ENCODE results near the gene GAD1. TPM values are rescaled to one million over a fixed set of nuclear protein-coding genes. Genes with fewer than 3 reads are reported as not detected.

GAD1 gene
- total and polyA plus RNA-seq, 2 donors = 1.0 to 4.2 TPM

DNA sequence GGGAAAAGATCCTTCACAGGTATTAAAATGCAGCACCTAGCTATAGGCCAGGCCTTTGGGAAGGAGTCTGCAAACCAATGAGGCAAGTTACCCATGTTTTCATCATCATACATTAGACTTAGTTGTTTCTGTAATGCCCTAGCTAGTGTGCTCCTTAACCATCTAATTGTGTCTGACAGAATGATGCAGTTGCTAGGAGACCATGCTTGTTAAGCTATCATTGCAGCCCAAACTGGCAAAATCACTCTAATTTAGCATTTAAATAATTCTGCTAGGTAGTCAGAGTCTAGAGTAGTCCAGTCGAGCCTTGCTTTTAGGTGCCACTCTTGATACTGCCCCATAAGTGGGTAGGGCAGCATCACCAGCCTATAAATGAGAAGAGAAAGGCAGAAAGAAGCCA is 34.9 kb downstream of the GAD1 start:
- Histone ChIP-seq H3K27ac (ENCODE audit: low read depth in 1 of 2, low read length in 1 of 2) (no peak overlapping the region), H3K36me3 (ENCODE audit: control insufficient read depth in 2 of 2, insufficient read depth in 2 of 2, low read length in 1 of 2) (no peaks in the 10 kb centered on the region), H3K4me3 (ENCODE audit: low read length in 2 of 2) (no peak overlapping the region), H3K4me1 (ENCODE audit: control insufficient read depth in 2 of 2, insufficient read depth in 2 of 2, low read length in 2 of 2) (no peaks in the 10 kb centered on the region), H3K9me3 (ENCODE audit: control insufficient read depth in 2 of 2, insufficient read depth in 1 of 2, low read length in 1 of 2) (no peaks in the 10 kb centered on the region), H3K27me3 (ENCODE audit: control insufficient read depth in 2 of 2, insufficient read depth in 1 of 2, low read length in 1 of 2) (no peaks in the 10 kb centered on the region)
- WGBS = 97% methylated on average over 1 of the region's 1 CpG
- no peak for DNase-seq (ENCODE audit: low read depth in 6 of 9, low spot score in 9 of 9)

GRCh38 chr2:170856066-170856465 is 39.4 kb downstream of the GAD1 start:
- no peak overlapping the region for H3K4me3 ChIP-seq (ENCODE audit: low read length in 2 of 2)
- no peaks in the 10 kb centered on the region for H3K4me1 ChIP-seq (ENCODE audit: control insufficient read depth in 2 of 2, insufficient read depth in 2 of 2, low read length in 2 of 2)
- H3K27ac ChIP-seq (ENCODE audit: low read depth in 1 of 2, low read length in 1 of 2) = no peak overlapping the region
- no peak for DNase-seq (ENCODE audit: low read depth in 6 of 9, low spot score in 9 of 9)
- H3K27me3 ChIP-seq (ENCODE audit: control insufficient read depth in 2 of 2, insufficient read depth in 1 of 2, low read length in 1 of 2) = no peaks in the 10 kb centered on the region
- WGBS = 94% methylated on average over 1 of the region's 1 CpG
- H3K9me3 ChIP-seq (ENCODE audit: control insufficient read depth in 2 of 2, insufficient read depth in 1 of 2, low read length in 1 of 2) = no peaks in the 10 kb centered on the region
- no peaks in the 10 kb centered on the region for H3K36me3 ChIP-seq (ENCODE audit: control insufficient read depth in 2 of 2, insufficient read depth in 2 of 2, low read length in 1 of 2)

DNA sequence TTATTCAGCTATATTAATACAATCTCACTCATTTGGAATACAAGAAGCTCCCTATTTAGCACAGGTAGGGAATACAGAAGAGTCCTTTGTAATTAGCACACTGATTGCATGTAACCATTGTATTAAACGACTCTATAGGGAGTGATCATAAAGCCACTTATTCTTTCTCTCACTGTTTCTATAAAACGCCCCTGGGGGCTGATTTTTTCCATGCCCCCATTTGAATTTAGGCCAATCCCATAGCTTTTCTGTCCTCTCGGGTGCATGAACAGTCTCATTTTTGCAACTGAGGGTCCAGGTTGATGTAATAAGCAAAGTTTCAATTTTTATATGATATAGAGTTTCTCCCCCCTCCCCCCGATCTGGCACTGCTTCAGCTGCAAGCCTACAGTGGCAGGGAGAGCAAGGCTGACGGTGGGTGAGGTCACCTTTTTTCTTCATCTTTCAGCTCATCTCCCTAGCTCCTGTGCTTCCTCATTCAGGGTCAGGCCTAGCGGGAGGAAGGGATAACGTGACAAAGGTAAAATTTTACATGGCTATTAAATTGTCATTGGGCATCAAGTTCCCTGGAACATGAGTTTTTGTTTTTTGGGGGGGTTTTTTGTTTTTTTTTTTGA is 45.7 kb downstream of the GAD1 start:
- WGBS = 84% methylated on average over 7 of the region's 7 CpGs
- Histone ChIP-seq H3K36me3 (ENCODE audit: control insufficient read depth in 2 of 2, insufficient read depth in 2 of 2, low read length in 1 of 2) (no peaks in the 10 kb centered on the region), H3K27ac (ENCODE audit: low read depth in 1 of 2, low read length in 1 of 2) (no peak overlapping the region), H3K9me3 (ENCODE audit: control insufficient read depth in 2 of 2, insufficient read depth in 1 of 2, low read length in 1 of 2) (no peaks in the 10 kb centered on the region), H3K4me3 (ENCODE audit: low read length in 2 of 2) (no peak overlapping the region), H3K27me3 (ENCODE audit: control insufficient read depth in 2 of 2, insufficient read depth in 1 of 2, low read length in 1 of 2) (no peaks in the 10 kb centered on the region), H3K4me1 (ENCODE audit: control insufficient read depth in 2 of 2, insufficient read depth in 2 of 2, low read length in 2 of 2) (no peaks in the 10 kb centered on the region)
- DNase-seq (ENCODE audit: low read depth in 6 of 9, low spot score in 9 of 9) = no peak

- no peaks in the 10 kb centered on the region for H3K9me3 ChIP-seq (ENCODE audit: control insufficient read depth in 2 of 2, insufficient read depth in 1 of 2, low read length in 1 of 2)
- no peak overlapping the region for H3K27ac ChIP-seq (ENCODE audit: low read depth in 1 of 2, low read length in 1 of 2)
- 94% methylated on average over 4 of the region's 4 CpGs for WGBS
These were observed 46.4 kb downstream of the GAD1 start for GRCh38 chr2:170863087-170863486.

GRCh38 chr2:170869036-170869435 is 52.3 kb downstream of the GAD1 start:
- no peaks in the 10 kb centered on the region for H3K27me3 ChIP-seq (ENCODE audit: control insufficient read depth in 2 of 2, insufficient read depth in 1 of 2, low read length in 1 of 2)
- H3K4me1 ChIP-seq (ENCODE audit: control insufficient read depth in 2 of 2, insufficient read depth in 2 of 2, low read length in 2 of 2) = peaks cover 0 to 11% of the 10 kb centered on the region in 2 donors
- no peak overlapping the region for H3K4me3 ChIP-seq (ENCODE audit: low read length in 2 of 2)
- no peak for DNase-seq (ENCODE audit: low read depth in 6 of 9, low spot score in 9 of 9)
- WGBS = 75% methylated on average over 1 of the region's 1 CpG
- H3K36me3 ChIP-seq (ENCODE audit: control insufficient read depth in 2 of 2, insufficient read depth in 2 of 2, low read length in 1 of 2) = no peaks in the 10 kb centered on the region
- no peaks in the 10 kb centered on the region for H3K9me3 ChIP-seq (ENCODE audit: control insufficient read depth in 2 of 2, insufficient read depth in 1 of 2, low read length in 1 of 2)
- no peak overlapping the region for H3K27ac ChIP-seq (ENCODE audit: low read depth in 1 of 2, low read length in 1 of 2)

More at GRCh38 chr2:170863087-170863486, 46.4 kb downstream of the GAD1 start:
- Histone ChIP-seq H3K27me3 (ENCODE audit: control insufficient read depth in 2 of 2, insufficient read depth in 1 of 2, low read length in 1 of 2) (no peaks in the 10 kb centered on the region), H3K4me1 (ENCODE audit: control insufficient read depth in 2 of 2, insufficient read depth in 2 of 2, low read length in 2 of 2) (no peaks in the 10 kb centered on the region), H3K36me3 (ENCODE audit: control insufficient read depth in 2 of 2, insufficient read depth in 2 of 2, low read length in 1 of 2) (no peaks in the 10 kb centered on the region), H3K4me3 (ENCODE audit: low read length in 2 of 2) (no peak overlapping the region)
- no peak for DNase-seq (ENCODE audit: low read depth in 6 of 9, low spot score in 9 of 9)

DNA sequence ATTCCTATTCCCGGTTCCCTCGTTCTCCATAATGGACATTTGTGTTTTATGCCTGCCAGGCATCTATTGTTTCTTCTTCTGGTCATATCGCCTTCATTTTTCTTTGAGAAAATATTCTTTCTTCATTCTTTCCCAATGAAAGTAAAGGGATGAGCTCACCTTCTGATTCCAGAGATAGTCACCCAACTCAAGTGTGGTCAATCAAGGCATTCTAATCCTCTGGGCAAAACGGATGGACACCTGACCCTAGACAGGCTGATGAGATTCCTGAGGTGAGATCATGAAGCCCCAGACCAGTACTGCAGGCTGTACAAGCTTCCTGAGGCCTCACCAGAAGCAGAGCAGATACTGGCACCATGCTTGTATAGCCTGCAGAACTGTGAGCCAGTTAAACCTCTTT is 52.8 kb downstream of the GAD1 start:
- H3K27me3 ChIP-seq (ENCODE audit: control insufficient read depth in 2 of 2, insufficient read depth in 1 of 2, low read length in 1 of 2) = no peaks in the 10 kb centered on the region
- DNase-seq (ENCODE audit: low read depth in 6 of 9, low spot score in 9 of 9) = no peak
- peaks cover 0 to 11% of the 10 kb centered on the region in 2 donors for H3K4me1 ChIP-seq (ENCODE audit: control insufficient read depth in 2 of 2, insufficient read depth in 2 of 2, low read length in 2 of 2)
- no peaks in the 10 kb centered on the region for H3K9me3 ChIP-seq (ENCODE audit: control insufficient read depth in 2 of 2, insufficient read depth in 1 of 2, low read length in 1 of 2)
- no peak overlapping the region for H3K4me3 ChIP-seq (ENCODE audit: low read length in 2 of 2)
- H3K36me3 ChIP-seq (ENCODE audit: control insufficient read depth in 2 of 2, insufficient read depth in 2 of 2, low read length in 1 of 2) = no peaks in the 10 kb centered on the region
- no peak overlapping the region for H3K27ac ChIP-seq (ENCODE audit: low read depth in 1 of 2, low read length in 1 of 2)
- WGBS = 95% methylated on average over 4 of the region's 4 CpGs

- H3K9me3 ChIP-seq (ENCODE audit: control insufficient read depth in 2 of 2, insufficient read depth in 1 of 2, low read length in 1 of 2) = no peaks in the 10 kb centered on the region
- no peaks in the 10 kb centered on the region for H3K27me3 ChIP-seq (ENCODE audit: control insufficient read depth in 2 of 2, insufficient read depth in 1 of 2, low read length in 1 of 2)
- peak overlapping the region in 1 of 2 donors; percentile 26 for H3K4me3 ChIP-seq (ENCODE audit: low read length in 2 of 2)
- peaks cover 0 to 11% of the 10 kb centered on the region in 2 donors for H3K4me1 ChIP-seq (ENCODE audit: control insufficient read depth in 2 of 2, insufficient read depth in 2 of 2, low read length in 2 of 2)
- peak overlapping the region in 1 of 2 donors; percentile 55 for H3K27ac ChIP-seq (ENCODE audit: low read depth in 1 of 2, low read length in 1 of 2)
- DNase-seq (ENCODE audit: low read depth in 6 of 9, low spot score in 9 of 9) = peak; percentile 51 to 86 (median 69)
- 22% methylated on average over 13 of the region's 13 CpGs for WGBS
- H3K36me3 ChIP-seq (ENCODE audit: control insufficient read depth in 2 of 2, insufficient read depth in 2 of 2, low read length in 1 of 2) = no peaks in the 10 kb centered on the region
These were observed 56.5 kb downstream of the GAD1 start for GRCh38 chr2:170873035-170873692.

DNA sequence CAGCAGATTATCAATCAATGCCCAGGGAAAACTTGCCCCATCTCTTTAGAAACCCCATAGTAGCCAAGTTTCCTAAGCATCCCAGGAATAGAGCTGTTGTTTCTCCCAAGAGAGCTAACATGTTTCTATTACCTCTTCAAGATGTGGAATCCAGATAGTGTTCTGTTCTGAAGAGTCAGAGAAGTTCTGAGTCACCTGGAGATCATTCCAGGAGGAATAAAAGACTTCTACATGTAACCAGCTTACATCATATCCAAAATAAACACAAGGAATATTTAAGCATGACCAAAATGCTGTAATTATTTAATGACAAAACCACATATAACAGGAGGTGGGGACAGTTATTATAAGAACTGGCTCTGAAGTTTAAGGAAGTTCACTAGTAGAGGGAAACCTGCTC is 61.4 kb downstream of the GAD1 start:
- Histone ChIP-seq H3K4me3 (ENCODE audit: low read length in 2 of 2) (no peak overlapping the region), H3K27ac (ENCODE audit: low read depth in 1 of 2, low read length in 1 of 2) (no peak overlapping the region), H3K4me1 (ENCODE audit: control insufficient read depth in 2 of 2, insufficient read depth in 2 of 2, low read length in 2 of 2) (peaks cover 0 to 5% of the 10 kb centered on the region in 2 donors), H3K36me3 (ENCODE audit: control insufficient read depth in 2 of 2, insufficient read depth in 2 of 2, low read length in 1 of 2) (no peaks in the 10 kb centered on the region), H3K27me3 (ENCODE audit: control insufficient read depth in 2 of 2, insufficient read depth in 1 of 2, low read length in 1 of 2) (no peaks in the 10 kb centered on the region), H3K9me3 (ENCODE audit: control insufficient read depth in 2 of 2, insufficient read depth in 1 of 2, low read length in 1 of 2) (no peaks in the 10 kb centered on the region)
- no peak for DNase-seq (ENCODE audit: low read depth in 6 of 9, low spot score in 9 of 9)

GRCh38 chr2:170878505-170878904 is 61.8 kb downstream of the GAD1 start:
- Histone ChIP-seq H3K9me3 (ENCODE audit: control insufficient read depth in 2 of 2, insufficient read depth in 1 of 2, low read length in 1 of 2) (no peaks in the 10 kb centered on the region), H3K27ac (ENCODE audit: low read depth in 1 of 2, low read length in 1 of 2) (no peak overlapping the region), H3K4me1 (ENCODE audit: control insufficient read depth in 2 of 2, insufficient read depth in 2 of 2, low read length in 2 of 2) (peaks cover 0 to 1% of the 10 kb centered on the region in 2 donors), H3K4me3 (ENCODE audit: low read length in 2 of 2) (no peak overlapping the region), H3K36me3 (ENCODE audit: control insufficient read depth in 2 of 2, insufficient read depth in 2 of 2, low read length in 1 of 2) (no peaks in the 10 kb centered on the region), H3K27me3 (ENCODE audit: control insufficient read depth in 2 of 2, insufficient read depth in 1 of 2, low read length in 1 of 2) (no peaks in the 10 kb centered on the region)
- 98% methylated on average over 1 of the region's 1 CpG for WGBS
- DNase-seq (ENCODE audit: low read depth in 6 of 9, low spot score in 9 of 9) = peak in 3 of 9 donors; percentile 10 to 31 (median 15)

All from thymus (tissue), 11 donors.